AG09309 (cell line): ENCODE results near the gene TXNL4B.
"Not testable (repeated sequence)": the region's sequence is repeated elsewhere in the genome, so short reads cannot be mapped to it uniquely, and the experiment has no call there.

Source experiments
- DNase-seq: peaks from one replicate; pipeline ENCODE4 v3.0.0-alpha.2; 2010; ENCODE audit warnings: low read depth
- H3K4me3 ChIP-seq: 2 replicates; pipeline ENCODE4 v1.5.1; 2011; ENCODE audit warnings: mild to moderate bottlenecking, low read depth, low read length, moderate library complexity; ENCODE audit not compliant: control insufficient read depth
- TF ChIP-seq, protein P1 (sequence below): IDR thresholded peaks from 2 replicates; pipeline ENCODE4 v1.5.1; 2011; ENCODE audit warnings: mild to moderate bottlenecking, low read depth, low read length, inconsistent platforms; ENCODE audit not compliant: insufficient read depth, control insufficient read depth; ENCODE audit errors: missing control alignments

TXNL4B gene

DNA sequence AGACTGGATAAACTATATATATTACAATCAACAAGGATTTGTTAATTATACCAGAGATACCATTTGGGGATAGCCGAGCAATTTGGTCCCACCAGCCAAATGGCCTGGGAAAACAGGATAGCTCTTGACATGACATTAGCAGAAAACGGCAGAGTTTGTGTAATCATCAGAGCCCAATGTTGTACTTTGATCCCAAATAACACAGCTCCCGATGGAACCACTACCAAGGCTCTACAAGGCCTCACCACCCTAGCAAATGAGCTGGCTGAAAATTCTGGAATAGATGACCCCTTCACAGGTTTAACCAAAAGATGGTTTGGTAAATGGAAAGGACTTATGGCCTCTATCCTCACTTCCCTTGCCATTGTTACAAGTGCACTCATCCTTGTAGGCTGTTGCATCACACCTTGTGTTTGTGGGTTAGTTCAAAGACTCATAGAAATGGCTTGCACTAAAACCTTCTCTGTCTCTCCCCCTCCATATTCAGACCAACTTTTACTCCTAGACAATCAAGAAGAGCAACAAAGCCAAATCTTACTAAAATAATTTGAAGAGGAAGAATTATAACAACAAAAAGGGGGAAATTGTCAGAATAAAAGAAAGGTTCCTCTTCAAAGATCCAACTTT, 9.5 kb downstream of the TXNL4B start:
- no peak overlapping the region for H3K4me3 ChIP-seq
- DNase-seq, result no peak
- TF ChIP-seq, protein P1, sequence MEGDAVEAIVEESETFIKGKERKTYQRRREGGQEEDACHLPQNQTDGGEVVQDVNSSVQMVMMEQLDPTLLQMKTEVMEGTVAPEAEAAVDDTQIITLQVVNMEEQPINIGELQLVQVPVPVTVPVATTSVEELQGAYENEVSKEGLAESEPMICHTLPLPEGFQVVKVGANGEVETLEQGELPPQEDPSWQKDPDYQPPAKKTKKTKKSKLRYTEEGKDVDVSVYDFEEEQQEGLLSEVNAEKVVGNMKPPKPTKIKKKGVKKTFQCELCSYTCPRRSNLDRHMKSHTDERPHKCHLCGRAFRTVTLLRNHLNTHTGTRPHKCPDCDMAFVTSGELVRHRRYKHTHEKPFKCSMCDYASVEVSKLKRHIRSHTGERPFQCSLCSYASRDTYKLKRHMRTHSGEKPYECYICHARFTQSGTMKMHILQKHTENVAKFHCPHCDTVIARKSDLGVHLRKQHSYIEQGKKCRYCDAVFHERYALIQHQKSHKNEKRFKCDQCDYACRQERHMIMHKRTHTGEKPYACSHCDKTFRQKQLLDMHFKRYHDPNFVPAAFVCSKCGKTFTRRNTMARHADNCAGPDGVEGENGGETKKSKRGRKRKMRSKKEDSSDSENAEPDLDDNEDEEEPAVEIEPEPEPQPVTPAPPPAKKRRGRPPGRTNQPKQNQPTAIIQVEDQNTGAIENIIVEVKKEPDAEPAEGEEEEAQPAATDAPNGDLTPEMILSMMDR, result no peak

DNA sequence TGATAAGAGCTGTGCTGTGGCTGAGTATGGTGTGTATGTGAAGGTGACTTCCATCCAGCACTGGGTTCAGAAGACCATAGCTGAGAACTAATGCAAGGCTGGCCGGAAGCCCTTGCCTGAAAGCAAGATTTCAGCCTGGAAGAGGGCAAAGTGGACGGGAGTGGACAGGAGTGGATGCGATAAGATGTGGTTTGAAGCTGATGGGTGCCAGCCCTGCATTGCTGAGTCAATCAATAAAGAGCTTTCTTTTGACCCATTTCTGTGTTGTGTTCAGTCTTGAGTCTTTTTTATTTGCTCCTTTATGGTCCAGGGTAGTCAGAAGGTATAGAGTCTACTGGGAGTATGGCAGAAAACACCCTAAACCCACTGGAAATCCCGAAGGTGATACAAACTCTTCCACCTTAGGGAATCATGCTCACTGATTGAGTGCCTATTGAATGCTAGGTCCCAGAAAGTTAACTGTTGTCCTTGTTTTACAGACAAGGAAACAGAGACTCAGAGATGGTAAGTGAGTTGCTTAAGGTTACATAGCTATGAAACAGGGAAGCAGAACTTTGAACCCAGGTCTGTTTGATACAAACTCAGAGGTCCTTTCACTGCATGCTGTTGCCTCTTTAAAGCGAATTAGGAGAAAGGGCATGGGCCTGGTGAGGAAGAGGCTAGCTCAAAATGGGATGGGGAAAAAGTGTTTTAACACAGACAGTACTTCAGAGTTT, 16.3 kb downstream of the TXNL4B start:
- DNase-seq, H3K4me3 ChIP-seq: not testable (repeated sequence)

DNA sequence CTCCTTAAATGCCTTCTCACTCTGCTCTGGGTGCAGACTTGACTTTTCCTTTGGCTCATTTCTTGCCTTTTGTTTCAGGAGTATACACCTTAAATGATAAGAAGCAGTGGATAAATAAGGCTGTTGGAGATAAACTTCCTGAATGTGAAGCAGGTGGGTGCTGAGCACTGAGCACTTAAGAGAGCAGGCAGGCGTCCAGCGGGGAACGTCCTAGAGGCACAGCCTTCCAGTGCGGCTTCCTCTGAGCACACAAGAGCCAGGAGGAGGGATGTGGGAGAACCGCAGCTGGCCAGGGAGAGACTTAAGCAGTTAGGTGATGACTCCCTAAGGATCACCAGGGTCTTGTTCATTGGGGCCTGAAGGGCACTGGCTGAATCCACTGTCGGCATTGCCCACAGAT, 18.4 kb downstream of the TXNL4B start:
- H3K4me3 ChIP-seq, DNase-seq: not testable (repeated sequence)

DNA sequence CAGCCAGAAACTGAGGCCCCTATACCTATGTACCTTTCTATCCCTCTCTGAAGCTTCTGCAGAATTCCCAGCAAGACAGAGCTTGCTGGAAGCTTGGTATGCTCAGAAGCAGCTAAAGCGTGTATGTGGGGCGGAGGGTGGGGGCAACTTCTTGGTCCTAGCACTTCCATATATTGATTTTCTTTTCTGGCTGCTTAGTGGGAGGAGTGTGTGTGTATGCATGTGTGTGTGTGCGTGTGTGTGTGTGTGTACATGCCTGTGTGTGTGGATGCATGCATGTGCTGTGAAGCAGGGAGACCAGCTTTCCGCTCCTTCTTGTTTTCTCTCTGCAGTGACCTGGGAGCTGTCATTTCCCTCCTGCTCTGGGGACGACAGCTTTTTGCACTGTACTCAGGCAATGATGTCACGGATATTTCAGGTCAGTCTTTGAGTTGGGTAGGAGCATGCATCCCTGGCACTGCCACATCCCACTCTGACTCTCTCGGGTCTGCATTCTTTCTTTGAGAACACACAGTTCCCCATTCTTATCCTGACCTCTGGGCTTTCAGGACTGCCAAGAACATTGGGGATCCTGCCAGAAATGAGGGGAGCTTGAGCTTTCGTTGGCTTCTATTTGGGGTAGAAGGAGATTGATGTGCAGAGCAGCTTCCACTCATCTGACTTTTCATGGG, 19.7 kb downstream of the TXNL4B start:
- TF ChIP-seq, protein P1, result no peak
- DNase-seq, result no peak

DNA sequence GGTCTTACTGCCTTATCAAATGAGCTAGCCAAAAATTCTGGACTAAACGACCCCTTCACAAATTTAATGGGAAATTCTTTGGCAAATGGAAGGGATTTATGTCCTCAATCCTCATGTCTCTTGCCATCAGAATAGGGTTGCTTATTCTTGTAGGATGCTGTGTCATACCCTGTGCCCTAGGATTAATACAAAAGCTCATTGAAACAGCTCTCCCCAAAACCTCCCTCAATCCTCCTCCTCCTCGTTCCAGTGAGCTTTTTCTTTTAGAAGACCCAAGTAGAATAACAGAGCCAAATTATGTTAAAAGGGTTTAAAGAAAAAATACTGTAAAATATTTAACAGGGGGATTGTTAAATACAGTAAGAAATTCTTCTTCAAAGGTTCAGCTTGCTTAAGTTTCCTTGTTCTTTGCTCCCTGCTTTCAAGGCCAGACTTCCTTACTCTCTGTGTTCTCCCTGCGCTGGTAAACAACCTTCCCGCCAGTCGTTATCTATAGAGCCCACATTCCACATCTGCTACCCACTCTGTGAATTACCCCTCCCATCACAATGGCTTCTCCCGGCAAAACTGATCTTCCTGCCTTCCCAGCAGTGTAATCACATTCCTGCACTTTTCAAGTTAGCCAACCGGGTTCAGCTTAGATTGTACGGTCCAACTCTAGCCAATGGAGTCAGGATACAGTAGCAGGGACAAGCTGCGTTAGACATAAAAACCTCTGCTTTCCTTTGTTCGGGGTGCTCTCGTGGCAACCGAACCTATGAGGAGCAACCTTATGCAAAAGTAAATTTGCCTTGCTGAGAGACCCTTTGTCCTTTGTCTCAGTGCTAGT, 20.7 kb downstream of the TXNL4B start:
- DNase-seq, result no peak
- H3K4me3 ChIP-seq, result no peak overlapping the region
- TF ChIP-seq, protein P1, result no peak

More for the DNA sequence above, 19.7 kb downstream of the TXNL4B start:
- H3K4me3 ChIP-seq, result no peak overlapping the region

DNA sequence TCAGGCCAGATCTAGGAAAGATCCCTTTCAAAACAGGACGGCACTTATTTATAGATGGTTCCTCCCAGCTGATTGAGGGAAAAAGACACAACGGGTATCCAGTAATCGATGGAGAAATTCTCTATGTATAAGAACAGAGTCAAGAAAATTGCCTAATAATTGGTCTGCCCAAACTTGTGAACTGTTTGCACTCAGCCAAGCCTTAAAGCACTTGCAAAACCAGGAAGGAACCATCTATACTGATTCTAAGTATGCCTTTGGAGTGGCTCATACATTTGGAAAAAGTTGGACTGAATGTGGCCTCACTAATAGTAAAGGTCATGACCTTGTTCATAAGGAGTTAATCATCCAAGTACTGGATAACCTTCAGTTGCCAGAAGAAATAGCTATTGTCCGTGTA, 24.5 kb downstream of the TXNL4B start:
- TF ChIP-seq, protein P1, result no peak
- H3K4me3 ChIP-seq, result no peak overlapping the region
- DNase-seq, result no peak

DNA sequence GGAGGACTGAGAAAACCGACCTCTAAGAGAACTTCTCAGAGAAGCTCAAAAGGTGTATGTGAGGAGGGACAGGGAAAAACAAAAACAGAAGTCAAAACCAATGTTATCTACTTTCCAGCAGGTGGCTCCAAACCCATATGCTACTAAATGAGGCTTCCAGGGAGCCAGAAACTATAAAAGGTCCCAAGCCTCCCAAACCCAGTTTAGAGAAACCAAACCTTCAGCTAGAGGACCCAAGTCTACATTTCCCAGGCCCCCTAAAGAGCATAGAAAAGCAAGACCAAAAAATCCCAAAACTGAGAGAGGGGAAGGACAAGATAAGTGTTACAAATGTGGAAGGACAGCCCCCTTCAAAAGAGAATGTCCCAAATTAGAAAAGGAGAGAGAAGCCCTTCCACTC, 26.7 kb downstream of the TXNL4B start:
- H3K4me3 ChIP-seq, result no peak overlapping the region
- TF ChIP-seq, protein P1, result peak; percentile 57
- peak; percentile 16 for DNase-seq
